Liver (tissue), 3 donors: ENCODE results near the gene GPR61.

Source experiments
- ATF3 ChIP-seq: IDR thresholded peaks from 2 replicates; pipeline ENCODE4 v1.6.1; 2016; ENCODE audit warnings: antibody characterized with exemption
- EGR1 ChIP-seq, 2 donors: IDR thresholded peaks; 2 replicates each; pipeline ENCODE4 v1.6.1; 2016 to 2018; ENCODE audit warnings: antibody characterized with exemption in 2 of 2, low read depth in 2 of 2
- JUND ChIP-seq, 2 donors: IDR thresholded peaks; 2 replicates each; pipeline ENCODE4 v1.6.1; 2016; ENCODE audit warnings: antibody characterized with exemption in 2 of 2
- MAX ChIP-seq: IDR thresholded peaks from 2 replicates; pipeline ENCODE4 v1.6.1; 2016; ENCODE audit warnings: antibody characterized with exemption
- RAD21 ChIP-seq, 2 donors: IDR thresholded peaks; 2 replicates each; pipeline ENCODE4 v1.6.1; 2016; ENCODE audit warnings: antibody characterized with exemption in 2 of 2, mild to moderate bottlenecking in 2 of 2
- RXRA ChIP-seq, 2 donors: IDR thresholded peaks; 2 replicates each; pipeline ENCODE4 v1.6.1; 2017 to 2018; ENCODE audit warnings: antibody characterized with exemption in 2 of 2, mild to moderate bottlenecking in 1 of 2
- SP1 ChIP-seq: IDR thresholded peaks from 2 replicates; pipeline ENCODE4 v1.6.1; 2018; ENCODE audit warnings: antibody characterized with exemption, mild to moderate bottlenecking
- TAF1 ChIP-seq: conservative IDR thresholded peaks from 2 replicates; pipeline ENCODE4 v1.6.1; 2016; ENCODE audit warnings: antibody characterized with exemption, mild to moderate bottlenecking
- YY1 ChIP-seq: IDR thresholded peaks from 2 replicates; pipeline ENCODE4 v1.6.1; 2016; ENCODE audit warnings: antibody characterized with exemption, mild to moderate bottlenecking
- TF ChIP-seq, protein P1 (sequence below): fragments of 150-350 bp; IDR thresholded peaks from 2 replicates; pipeline ENCODE4 v1.5.1; 2017; ENCODE audit warnings: improper control_type of control experiment, low read depth, low read length; ENCODE audit not compliant: missing input control
- TF ChIP-seq, protein P2 (sequence below): IDR thresholded peaks from 2 replicates; pipeline ENCODE4 v1.6.1; 2016; ENCODE audit warnings: antibody characterized with exemption, mild to moderate bottlenecking
- donor health status: healthy.
- donor health status: healthy.

- TF ChIP-seq, protein P1, sequence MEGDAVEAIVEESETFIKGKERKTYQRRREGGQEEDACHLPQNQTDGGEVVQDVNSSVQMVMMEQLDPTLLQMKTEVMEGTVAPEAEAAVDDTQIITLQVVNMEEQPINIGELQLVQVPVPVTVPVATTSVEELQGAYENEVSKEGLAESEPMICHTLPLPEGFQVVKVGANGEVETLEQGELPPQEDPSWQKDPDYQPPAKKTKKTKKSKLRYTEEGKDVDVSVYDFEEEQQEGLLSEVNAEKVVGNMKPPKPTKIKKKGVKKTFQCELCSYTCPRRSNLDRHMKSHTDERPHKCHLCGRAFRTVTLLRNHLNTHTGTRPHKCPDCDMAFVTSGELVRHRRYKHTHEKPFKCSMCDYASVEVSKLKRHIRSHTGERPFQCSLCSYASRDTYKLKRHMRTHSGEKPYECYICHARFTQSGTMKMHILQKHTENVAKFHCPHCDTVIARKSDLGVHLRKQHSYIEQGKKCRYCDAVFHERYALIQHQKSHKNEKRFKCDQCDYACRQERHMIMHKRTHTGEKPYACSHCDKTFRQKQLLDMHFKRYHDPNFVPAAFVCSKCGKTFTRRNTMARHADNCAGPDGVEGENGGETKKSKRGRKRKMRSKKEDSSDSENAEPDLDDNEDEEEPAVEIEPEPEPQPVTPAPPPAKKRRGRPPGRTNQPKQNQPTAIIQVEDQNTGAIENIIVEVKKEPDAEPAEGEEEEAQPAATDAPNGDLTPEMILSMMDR = peak; percentile 28
- no peak for TF ChIP-seq MAX
- TF ChIP-seq RAD21 (IDR thresholded peaks at IDR 0.05) = peak; percentile 27 to 67
- TF ChIP-seq, protein P2, sequence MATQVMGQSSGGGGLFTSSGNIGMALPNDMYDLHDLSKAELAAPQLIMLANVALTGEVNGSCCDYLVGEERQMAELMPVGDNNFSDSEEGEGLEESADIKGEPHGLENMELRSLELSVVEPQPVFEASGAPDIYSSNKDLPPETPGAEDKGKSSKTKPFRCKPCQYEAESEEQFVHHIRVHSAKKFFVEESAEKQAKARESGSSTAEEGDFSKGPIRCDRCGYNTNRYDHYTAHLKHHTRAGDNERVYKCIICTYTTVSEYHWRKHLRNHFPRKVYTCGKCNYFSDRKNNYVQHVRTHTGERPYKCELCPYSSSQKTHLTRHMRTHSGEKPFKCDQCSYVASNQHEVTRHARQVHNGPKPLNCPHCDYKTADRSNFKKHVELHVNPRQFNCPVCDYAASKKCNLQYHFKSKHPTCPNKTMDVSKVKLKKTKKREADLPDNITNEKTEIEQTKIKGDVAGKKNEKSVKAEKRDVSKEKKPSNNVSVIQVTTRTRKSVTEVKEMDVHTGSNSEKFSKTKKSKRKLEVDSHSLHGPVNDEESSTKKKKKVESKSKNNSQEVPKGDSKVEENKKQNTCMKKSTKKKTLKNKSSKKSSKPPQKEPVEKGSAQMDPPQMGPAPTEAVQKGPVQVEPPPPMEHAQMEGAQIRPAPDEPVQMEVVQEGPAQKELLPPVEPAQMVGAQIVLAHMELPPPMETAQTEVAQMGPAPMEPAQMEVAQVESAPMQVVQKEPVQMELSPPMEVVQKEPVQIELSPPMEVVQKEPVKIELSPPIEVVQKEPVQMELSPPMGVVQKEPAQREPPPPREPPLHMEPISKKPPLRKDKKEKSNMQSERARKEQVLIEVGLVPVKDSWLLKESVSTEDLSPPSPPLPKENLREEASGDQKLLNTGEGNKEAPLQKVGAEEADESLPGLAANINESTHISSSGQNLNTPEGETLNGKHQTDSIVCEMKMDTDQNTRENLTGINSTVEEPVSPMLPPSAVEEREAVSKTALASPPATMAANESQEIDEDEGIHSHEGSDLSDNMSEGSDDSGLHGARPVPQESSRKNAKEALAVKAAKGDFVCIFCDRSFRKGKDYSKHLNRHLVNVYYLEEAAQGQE = no peak
- no peak for TF ChIP-seq TAF1
- no peak for TF ChIP-seq EGR1 (IDR thresholded peaks at IDR 0.05; ENCODE audit: low read depth in 2 of 2)
- no peak for TF ChIP-seq YY1
- no peak for TF ChIP-seq RXRA (IDR thresholded peaks at IDR 0.05)
- no peak for TF ChIP-seq ATF3
- no peak for TF ChIP-seq JUND (IDR thresholded peaks at IDR 0.05)
- TF ChIP-seq SP1 = no peak
Observed at GRCh38 chr1:109499661-109500536, 39.8 kb upstream of the GPR61 start.
